ENCODE measurements around the gene GRAMD4. TPM values are rescaled to one million over a fixed set of nuclear protein-coding genes. Genes with fewer than 3 reads are reported as not detected.
"Not testable (repeated sequence)": the region's sequence is repeated elsewhere in the genome, so short reads cannot be mapped to it uniquely, and the experiment has no call there.

The GRAMD4 gene
- polyA plus RNA-seq, 4 donors = 20.5 to 25.2 (median 22.9) TPM

GRCh38 chr22:46617207-46617985 is 2.8 kb upstream of the GRAMD4 start:
- DNase-seq (ENCODE audit: low read depth in 4 of 4, low spot score in 3 of 4) = no peak

GRCh38 chr22:46617986-46618647 is 2.1 kb upstream of the GRAMD4 start:
- DNase-seq (ENCODE audit: low read depth in 4 of 4, low spot score in 3 of 4) = no peak

- DNase-seq (ENCODE audit: low read depth in 4 of 4, low spot score in 3 of 4) = no peak
Observed at GRCh38 chr22:46618667-46619066, 1.5 kb upstream of the GRAMD4 start.

DNA sequence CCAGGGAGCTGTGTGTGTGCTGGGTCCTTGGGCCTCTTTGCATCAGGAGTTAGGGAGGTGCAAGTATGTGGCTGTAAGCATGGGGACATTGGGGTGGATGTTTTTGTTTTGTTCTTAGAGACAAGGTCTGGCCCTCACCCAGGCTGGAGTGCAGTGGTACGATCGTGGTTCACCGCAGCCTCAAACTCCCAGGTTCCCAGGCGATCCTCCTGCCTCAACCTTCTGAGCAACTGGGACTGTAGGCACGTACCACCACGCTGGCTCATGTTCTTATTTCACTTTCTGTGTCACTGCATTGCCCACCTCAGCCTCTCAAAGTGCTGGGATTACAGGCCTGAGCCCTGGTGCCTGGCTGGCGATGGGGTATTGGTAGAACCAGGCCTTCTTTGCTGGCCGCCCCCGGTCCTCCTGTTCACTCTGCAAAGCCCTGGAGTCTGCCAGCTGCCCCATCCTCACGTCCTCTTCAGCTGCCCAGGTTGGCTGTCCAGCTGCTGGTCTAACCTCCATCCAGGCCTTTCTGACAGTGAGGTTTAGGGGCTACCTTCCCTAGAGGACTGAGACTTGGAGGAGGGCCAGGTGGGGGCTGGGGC is 851 bp upstream of the GRAMD4 start:
- no peak for DNase-seq (ENCODE audit: low read depth in 4 of 4, low spot score in 3 of 4)

GRCh38 chr22:46620588-46621242 is 529 bp downstream of the GRAMD4 start:
- DNase-seq (ENCODE audit: low read depth in 4 of 4, low spot score in 3 of 4) = no peak

- not testable (repeated sequence) for DNase-seq (ENCODE audit: low read depth in 4 of 4, low spot score in 3 of 4)
Observed at GRCh38 chr22:46621243-46621930, 1.2 kb downstream of the GRAMD4 start.

DNA sequence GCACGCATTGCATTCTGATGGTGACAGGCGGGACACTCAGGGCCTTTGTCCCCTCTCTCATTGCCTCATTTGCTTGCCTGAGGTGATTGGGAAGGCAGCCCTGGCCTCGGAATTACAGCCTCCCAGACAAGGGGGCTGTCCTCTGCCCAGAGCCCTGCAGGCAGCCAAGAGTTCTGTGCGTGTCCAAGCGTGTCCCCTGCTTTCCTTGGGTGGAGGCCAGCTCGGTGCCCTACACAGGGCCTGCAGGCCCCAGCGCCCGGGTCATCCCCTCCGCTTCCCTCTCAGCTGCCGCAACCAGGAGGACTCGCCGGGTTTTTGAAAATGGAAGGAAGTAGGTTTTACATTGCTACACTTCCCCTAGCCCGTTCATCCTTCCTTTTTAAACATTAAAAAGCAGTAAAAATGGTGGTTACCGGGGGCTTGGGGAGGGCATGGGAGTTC is 1.9 kb downstream of the GRAMD4 start:
- DNase-seq (ENCODE audit: low read depth in 4 of 4, low spot score in 3 of 4) = no peak

DNA sequence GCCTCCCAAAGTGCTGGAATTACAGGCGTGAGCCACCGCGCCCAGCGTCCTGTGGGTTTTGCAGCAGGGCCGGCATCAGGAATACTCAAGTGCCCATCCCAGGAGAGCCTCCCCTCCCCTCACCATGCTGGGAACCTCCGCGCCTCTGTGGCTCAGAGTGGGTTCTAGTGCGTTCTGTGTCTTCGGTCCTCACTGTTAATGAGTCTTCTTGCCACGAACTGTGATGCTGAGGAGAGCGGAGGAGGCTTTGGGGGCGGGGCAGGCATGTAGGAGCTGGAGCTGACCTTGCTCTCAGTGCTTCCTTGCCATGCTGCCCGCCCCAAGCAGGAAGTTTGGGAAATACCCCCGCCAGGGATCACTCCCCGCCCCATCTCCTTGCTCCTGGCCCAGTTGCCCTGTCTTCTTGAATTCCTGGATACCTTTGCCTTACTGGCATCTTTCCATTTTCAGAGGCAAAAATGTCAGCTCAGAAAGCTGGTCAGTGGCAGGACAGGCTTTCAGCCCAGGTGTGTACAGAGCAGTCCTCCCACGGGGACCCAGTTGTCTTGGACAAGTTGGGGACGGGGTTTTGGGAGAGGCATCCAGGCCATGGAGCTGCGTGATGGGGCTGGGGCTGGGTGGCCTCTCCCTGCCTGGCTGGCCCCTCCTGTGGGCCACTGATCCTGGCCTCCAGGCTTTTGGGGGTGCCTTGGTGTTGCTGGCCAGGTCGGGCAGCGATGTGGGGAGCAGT is 5.1 kb downstream of the GRAMD4 start:
- DNase-seq (ENCODE audit: low read depth in 4 of 4, low spot score in 3 of 4) = no peak

DNA sequence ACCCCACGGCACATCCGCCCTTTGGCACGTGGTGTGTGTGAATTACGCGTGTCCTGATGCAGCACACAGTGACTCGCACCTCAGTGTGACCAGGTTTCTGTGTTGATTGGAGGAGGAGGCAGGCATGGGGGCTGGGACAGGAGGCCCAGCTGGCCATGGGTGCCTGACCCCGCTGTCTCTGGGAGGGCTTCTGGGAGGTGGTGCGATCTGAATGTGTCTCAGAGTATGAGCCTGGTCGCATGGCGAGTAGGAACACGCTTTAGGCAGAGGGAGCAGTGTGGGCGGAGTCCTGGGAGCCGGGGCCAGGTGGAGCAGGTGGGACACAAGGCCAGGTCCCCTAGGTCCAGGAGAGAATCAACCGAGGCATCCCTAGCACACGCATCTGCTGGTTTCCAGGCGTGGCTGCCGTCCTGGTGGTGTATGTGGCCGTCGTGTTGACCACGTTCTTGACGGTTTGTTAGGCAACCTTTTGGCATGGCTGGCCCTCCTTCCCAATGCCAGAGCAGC is 5.7 kb downstream of the GRAMD4 start:
- DNase-seq (ENCODE audit: low read depth in 4 of 4, low spot score in 3 of 4) = no peak

GRCh38 chr22:46626356-46626755 is 6.2 kb downstream of the GRAMD4 start:
- DNase-seq (ENCODE audit: low read depth in 4 of 4, low spot score in 3 of 4) = no peak

GRCh38 chr22:46626911-46627805 is 7.0 kb downstream of the GRAMD4 start:
- DNase-seq (ENCODE audit: low read depth in 4 of 4, low spot score in 3 of 4) = no peak

- DNase-seq (ENCODE audit: low read depth in 4 of 4, low spot score in 3 of 4) = no peak
Observed at GRCh38 chr22:46627806-46628482, 7.8 kb downstream of the GRAMD4 start.

- DNase-seq (ENCODE audit: low read depth in 4 of 4, low spot score in 3 of 4) = no peak
Observed at GRCh38 chr22:46628756-46629155, 8.6 kb downstream of the GRAMD4 start.

- no peak for DNase-seq (ENCODE audit: low read depth in 4 of 4, low spot score in 3 of 4)
Observed at GRCh38 chr22:46629291-46629690, 9.1 kb downstream of the GRAMD4 start.

DNA sequence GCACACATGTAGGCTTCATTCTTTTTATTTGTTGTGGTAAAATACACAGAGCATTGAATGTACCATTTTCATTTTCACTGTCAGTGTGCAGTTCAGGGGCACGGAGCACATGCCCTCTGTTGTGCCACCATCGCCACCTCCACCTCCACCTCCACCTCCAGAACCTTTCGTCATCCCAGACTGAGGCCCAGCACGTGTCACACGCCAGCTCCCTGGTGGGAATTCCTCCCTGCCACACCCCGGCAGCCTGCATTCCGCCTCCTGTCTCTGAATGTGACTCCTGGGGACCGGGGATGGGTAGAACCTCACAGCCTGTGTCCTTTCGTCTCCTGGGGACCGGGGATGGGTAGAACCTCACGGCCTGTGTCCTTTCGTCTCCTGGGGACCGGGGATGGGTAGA is 10.9 kb downstream of the GRAMD4 start:
- no peak for DNase-seq (ENCODE audit: low read depth in 4 of 4, low spot score in 3 of 4)

GRCh38 chr22:46632646-46633249 is 12.6 kb downstream of the GRAMD4 start:
- no peak for DNase-seq (ENCODE audit: low read depth in 4 of 4, low spot score in 3 of 4)

- no peak for DNase-seq (ENCODE audit: low read depth in 4 of 4, low spot score in 3 of 4)
Observed at GRCh38 chr22:46633334-46633890, 13.2 kb downstream of the GRAMD4 start.
